Measurements from ENCODE around the gene PYGM. TPM values are rescaled to one million over a fixed set of nuclear protein-coding genes. Genes with fewer than 3 reads are reported as not detected.

The PYGM gene
- total RNA-seq, 1 donor from 2014 or later = 14.3 TPM

Other genes starting within 250 kb of the PYGM start
- gene SLC22A11, start 204.0 kb downstream of the PYGM start, total RNA-seq = 0.12 TPM
- gene SLC22A12, start 168.8 kb downstream of the PYGM start, total RNA-seq = not detected
- gene NRXN2, start 36.8 kb downstream of the PYGM start, total RNA-seq = 8.1 TPM
- 17.1 TPM for gene RASGRP2, start 15.8 kb downstream of the PYGM start, total RNA-seq
- 263 TPM for gene SF1, start 18.6 kb upstream of the PYGM start, total RNA-seq
- 23.1 TPM for gene MAP4K2, start 43.2 kb upstream of the PYGM start, total RNA-seq
- 34.8 TPM for gene MEN1, start 50.6 kb upstream of the PYGM start, total RNA-seq
- 37.1 TPM for gene CDC42BPG, start 84.7 kb upstream of the PYGM start, total RNA-seq
- gene EHD1, start 118.6 kb upstream of the PYGM start, total RNA-seq = 85.6 TPM
- gene ATG2A, start 157.2 kb upstream of the PYGM start, total RNA-seq = 39.3 TPM
- gene PPP2R5B, start 164.7 kb upstream of the PYGM start, total RNA-seq = 44.1 TPM
- 1.3 TPM for gene GPHA2, start 175.9 kb upstream of the PYGM start, total RNA-seq
- not detected for gene MAJIN, start 212.1 kb upstream of the PYGM start, total RNA-seq
- 5.5 TPM for gene BATF2, start 237.0 kb upstream of the PYGM start, total RNA-seq

All from mucosa of gallbladder (tissue), 1 donor.